Aorta (tissue), 5 donors: ENCODE results near the gene NME9. TPM values are rescaled to one million over a fixed set of nuclear protein-coding genes. Genes with fewer than 3 reads are reported as not detected.

ENCODE experiments used
- ATAC-seq: fragments of 200-7000 bp; cut with Tn5 transposase; one replicate; pipeline ENCODE4 v1.9.1; 2022; ENCODE audit warnings: moderate library complexity; ENCODE audit not compliant: low FRiP score
- DNase-seq, 2 donors: peaks; one replicate each; pipeline ENCODE4 v3.0.0-alpha.2; 2020
- H3K27ac ChIP-seq, 2 donors: one replicate each; pipeline ENCODE4 v1.5.1; 2013; ENCODE audit warnings: low read length in 2 of 2, mild to moderate bottlenecking in 2 of 2, moderate library complexity in 2 of 2, control low read depth in 1 of 2, inconsistent platforms in 1 of 2, low read depth in 1 of 2
- H3K27me3 ChIP-seq, 2 donors: one replicate each; pipeline ENCODE4 v1.6.1; 2013; ENCODE audit warnings: control low read depth in 1 of 2, low read length in 1 of 2, mild to moderate bottlenecking in 1 of 2, moderate library complexity in 1 of 2; ENCODE audit not compliant: insufficient read depth in 2 of 2, control insufficient read depth in 1 of 2
- H3K36me3 ChIP-seq, 2 donors: one replicate each; pipeline ENCODE4 v1.6.1; 2013; ENCODE audit warnings: control low read depth in 1 of 2, low read length in 1 of 2, mild to moderate bottlenecking in 1 of 2; ENCODE audit not compliant: insufficient read depth in 2 of 2, control insufficient read depth in 1 of 2
- H3K4me1 ChIP-seq, 2 donors: one replicate each; pipeline ENCODE4 v1.6.1; 2013; ENCODE audit warnings: low read length in 2 of 2, control low read depth in 1 of 2, mild to moderate bottlenecking in 1 of 2, moderate library complexity in 1 of 2; ENCODE audit not compliant: insufficient read depth in 2 of 2, control insufficient read depth in 1 of 2
- H3K4me3 ChIP-seq, 2 donors: one replicate each; pipeline ENCODE4 v1.5.1; 2013; ENCODE audit warnings: low read length in 2 of 2, control low read depth in 1 of 2, mild to moderate bottlenecking in 1 of 2
- H3K9me3 ChIP-seq: one replicate; pipeline ENCODE4 v1.6.1; 2013; ENCODE audit warnings: mild to moderate bottlenecking, low read length; ENCODE audit not compliant: control insufficient read depth
- WGBS, 2 donors: extraction: QIAGEN DNeasy Blood & Tissue Kit; methylation state at CpG; one replicate each; pipeline ENCODE4 v1.1.7; 2013; 5-methylcytosine and 5-hydroxymethylcytosine counted together
- intact Hi-C, 2 donors: fragments of 100-400 bp; cut with DNase I; formaldehyde crosslinking; loops; one replicate each; pipeline versions ENCODE4 v1.14.2 to v1.15.0; 2022
- polyA plus RNA-seq, 2 donors: library from polyadenylated mRNA; stranded (reverse); fragments of 200-250 nt; gene quantifications; one replicate each; pipeline ENCODE4 v1.2.3, GENCODE V29; 2013
- total RNA-seq, 2 donors: library from RNA; stranded (reverse); fragmentation: NEBNext Ultra II Directional; extraction: Animal tissue kit (Norgen Biotek cat#: 25700); gene quantifications; one replicate each; pipeline ENCODE4 v1.2.1, GENCODE V29; 2021
- donor health status: healthy with polysubstance abuse.
- donor health status: Bipolar disorder and iron deficiency.
- donor health status: DM: no; HTN: no; CAD: no.
- donor health status: DM: no; HTN: no; CAD: no.
- donor health status: DM: yes; HTN: yes; CAD: no.

Gene NME9
- total and polyA plus RNA-seq, 4 donors, result 0.41 to 0.93 TPM; not detected in 2

DNA sequence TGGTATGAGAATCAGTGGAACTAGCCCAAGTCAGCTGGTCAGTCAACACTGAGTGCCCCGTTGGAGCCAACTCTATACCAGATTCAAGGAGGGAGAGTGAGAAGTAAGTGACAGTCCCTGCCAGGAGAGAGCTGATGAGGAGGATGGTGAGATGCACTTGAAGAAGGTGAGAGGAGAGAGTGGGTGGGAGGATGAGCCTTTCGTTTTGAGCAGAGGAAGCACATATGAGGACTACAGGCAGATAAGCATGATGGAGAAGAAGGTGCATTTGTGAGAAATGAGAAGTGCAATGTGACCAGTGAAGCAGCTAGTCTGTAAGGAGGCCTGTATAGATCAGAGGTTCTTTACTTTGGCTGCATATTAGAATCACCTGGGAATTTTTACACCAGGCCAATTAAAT lies 40.4 kb downstream of the NME9 start:
- ATAC-seq, result no peak

DNA sequence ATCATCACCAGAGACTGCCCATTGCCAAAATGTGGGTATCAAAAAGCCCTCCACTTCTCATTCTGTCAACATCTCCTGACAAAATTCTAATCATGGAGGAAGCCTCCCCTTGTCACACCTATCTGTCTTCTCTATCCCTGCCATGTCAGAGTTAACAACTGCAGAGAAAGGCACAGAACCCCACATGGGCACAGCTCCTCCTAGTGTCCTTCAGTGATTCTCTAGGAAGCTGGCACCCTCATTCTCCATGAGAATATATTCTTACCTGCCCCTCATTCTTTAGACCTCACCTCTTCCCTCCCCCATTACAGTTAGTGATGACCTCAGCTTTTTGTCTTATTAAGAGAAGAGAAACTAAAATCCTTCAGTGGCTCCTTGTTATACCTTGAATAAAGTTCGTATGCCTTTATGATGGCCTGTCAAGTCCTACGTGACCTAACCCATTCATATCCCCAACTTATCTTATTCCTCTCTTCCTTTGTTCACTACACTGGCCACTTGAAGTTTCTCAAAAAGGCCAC lies 44.6 kb downstream of the NME9 start:
- no peaks in the 10 kb centered on the region for H3K9me3 ChIP-seq
- intact Hi-C loops, result no loop called here
- H3K4me1 ChIP-seq, result no peaks in the 10 kb centered on the region
- no peak for ATAC-seq
- no peak overlapping the region for H3K27ac ChIP-seq
- H3K4me3 ChIP-seq, result no peak overlapping the region
- no peak for DNase-seq
- no peaks in the 10 kb centered on the region for H3K27me3 ChIP-seq
- H3K36me3 ChIP-seq, result peaks cover 0 to 18% of the 10 kb centered on the region in 2 donors
- WGBS, 2 donors, result 90 to 94% methylated on average over 2 of the region's 2 CpGs

More for the DNA sequence above, 40.4 kb downstream of the NME9 start:
- no peak overlapping the region for H3K4me3 ChIP-seq
- H3K4me1 ChIP-seq, result no peaks in the 10 kb centered on the region
- DNase-seq, result no peak
- H3K9me3 ChIP-seq, result no peaks in the 10 kb centered on the region
- no peaks in the 10 kb centered on the region for H3K27me3 ChIP-seq
- 85 to 87% methylated on average over 2 of the region's 2 CpGs for WGBS, 2 donors
- intact Hi-C loops, result no loop called here
- H3K36me3 ChIP-seq, result peaks cover 0 to 22% of the 10 kb centered on the region in 2 donors
- no peak overlapping the region for H3K27ac ChIP-seq

DNA sequence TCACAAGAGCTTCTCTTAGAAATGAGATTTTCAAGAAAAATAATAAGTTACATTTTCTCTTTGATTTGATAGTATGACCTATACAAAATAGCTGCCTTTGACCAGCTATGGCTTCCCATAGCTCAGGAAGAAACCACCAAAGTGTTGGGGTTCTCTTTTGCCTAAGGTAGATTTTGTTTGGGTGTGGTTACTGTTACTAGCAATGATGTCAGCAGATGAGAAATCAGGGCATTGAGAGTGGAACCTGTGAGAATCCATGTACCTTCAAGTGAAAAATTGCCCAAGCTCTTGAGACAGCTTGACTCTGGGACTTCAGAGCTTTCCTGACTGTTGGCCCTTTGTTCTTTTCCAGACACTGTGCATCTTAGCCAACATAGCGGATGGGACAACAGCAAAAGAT lies 45.6 kb downstream of the NME9 start:
- H3K4me1 ChIP-seq, result no peaks in the 10 kb centered on the region
- ATAC-seq, result no peak
- H3K9me3 ChIP-seq, result no peaks in the 10 kb centered on the region
- intact Hi-C loops, result no loop called here
- 99 to 100% methylated on average over 1 of the region's 1 CpG for WGBS, 2 donors
- H3K36me3 ChIP-seq, result peaks cover 0 to 15% of the 10 kb centered on the region in 2 donors
- no peak overlapping the region for H3K27ac ChIP-seq
- no peak for DNase-seq
- H3K27me3 ChIP-seq, result no peaks in the 10 kb centered on the region
- H3K4me3 ChIP-seq, result no peak overlapping the region

DNA sequence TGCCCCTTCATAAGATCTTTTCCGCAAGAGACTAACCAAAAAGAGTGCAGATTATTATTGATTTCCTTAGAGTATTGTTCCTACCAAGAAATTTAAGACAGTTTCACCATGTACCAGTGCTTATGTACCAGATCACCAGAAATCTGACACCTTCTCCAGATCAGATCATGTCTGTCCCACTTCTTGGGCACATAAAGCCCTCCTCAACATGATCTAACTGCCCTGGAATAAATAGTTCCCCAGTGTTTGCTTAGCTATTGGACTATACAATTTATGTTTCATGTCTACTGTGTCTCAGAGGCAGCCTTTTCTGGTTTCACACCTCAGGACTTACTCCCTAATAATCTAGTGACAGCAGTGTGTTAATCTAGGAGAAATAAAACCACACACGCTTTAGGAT lies 46.8 kb downstream of the NME9 start:
- intact Hi-C loops, result no loop called here
- H3K27me3 ChIP-seq, result no peaks in the 10 kb centered on the region
- peaks cover 0 to 14% of the 10 kb centered on the region in 2 donors for H3K36me3 ChIP-seq
- H3K9me3 ChIP-seq, result no peaks in the 10 kb centered on the region
- DNase-seq, result no peak
- WGBS, 2 donors, result 96 to 97% methylated on average over 2 of the region's 2 CpGs
- no peaks in the 10 kb centered on the region for H3K4me1 ChIP-seq
- no peak overlapping the region for H3K27ac ChIP-seq
- ATAC-seq, result no peak
- H3K4me3 ChIP-seq, result no peak overlapping the region

DNA sequence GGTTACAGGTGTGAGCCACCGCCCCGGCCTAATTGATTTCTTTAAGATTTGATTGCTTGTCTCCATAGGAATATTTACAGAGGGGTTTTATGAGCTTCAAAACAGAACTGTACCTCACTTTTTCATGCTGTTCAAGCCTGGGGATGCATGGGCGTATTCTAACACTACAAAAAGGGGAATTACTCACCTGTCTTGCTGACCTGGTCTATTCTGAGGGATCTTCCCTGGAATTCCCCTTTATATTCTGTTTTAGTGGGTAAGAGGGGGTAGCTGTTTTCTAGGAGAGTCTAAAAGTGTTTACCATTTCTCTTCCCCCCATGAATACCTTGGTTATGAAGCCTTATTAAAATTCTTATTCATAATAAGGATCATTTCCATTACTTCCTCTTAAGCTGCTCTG lies 48.1 kb downstream of the NME9 start:
- H3K4me1 ChIP-seq, result no peaks in the 10 kb centered on the region
- no peaks in the 10 kb centered on the region for H3K9me3 ChIP-seq
- no peak for ATAC-seq
- DNase-seq, result no peak
- 96 to 98% methylated on average over 3 of the region's 3 CpGs for WGBS, 2 donors
- H3K36me3 ChIP-seq, result peaks cover 2 to 10% of the 10 kb centered on the region in 2 donors
- H3K27me3 ChIP-seq, result no peaks in the 10 kb centered on the region
- intact Hi-C loops, result no loop called here
- no peak overlapping the region for H3K27ac ChIP-seq
- no peak overlapping the region for H3K4me3 ChIP-seq

DNA sequence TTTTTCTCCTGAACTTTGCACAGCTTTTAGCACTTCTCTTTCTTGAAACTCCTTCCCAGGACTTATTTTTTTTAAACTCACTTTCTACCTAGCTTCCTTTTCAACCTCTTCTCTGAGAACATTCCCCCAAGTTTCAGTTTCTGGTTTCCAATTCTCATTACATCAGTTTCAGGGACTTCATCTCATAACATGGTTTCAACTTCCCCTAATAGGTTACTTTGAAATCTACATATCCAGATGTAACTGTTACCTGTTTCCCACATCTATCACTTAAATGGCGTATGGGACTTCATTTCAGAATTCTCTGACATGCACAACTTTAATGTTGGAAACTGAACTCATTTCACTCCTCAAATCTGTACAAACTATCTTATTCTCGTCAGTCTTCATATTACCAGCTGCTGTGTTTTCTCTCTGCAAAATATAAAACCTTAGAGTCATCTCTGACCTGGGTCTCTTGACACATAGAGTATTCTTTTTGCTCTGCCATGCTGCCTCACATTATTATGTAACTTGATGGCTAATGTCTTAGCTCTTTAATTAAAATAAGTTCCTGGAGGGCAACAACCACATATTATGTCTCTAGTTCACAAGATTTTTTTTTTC lies 58.4 kb downstream of the NME9 start:
- peaks cover 5 to 12% of the 10 kb centered on the region in 2 donors for H3K36me3 ChIP-seq
- DNase-seq, result no peak
- H3K9me3 ChIP-seq, result no peaks in the 10 kb centered on the region
- H3K27me3 ChIP-seq, result no peaks in the 10 kb centered on the region
- H3K4me3 ChIP-seq, result no peak overlapping the region
- no peak for ATAC-seq
- no peak overlapping the region for H3K27ac ChIP-seq
- intact Hi-C loops, result no loop called here
- H3K4me1 ChIP-seq, result no peaks in the 10 kb centered on the region
- WGBS, 2 donors, result 94% methylated on average over 2 of the region's 2 CpGs

GRCh38 chr3:138270245-138270644 lies 59.4 kb downstream of the NME9 start:
- intact Hi-C loops, result no loop called here
- WGBS, 2 donors, result 84 to 91% methylated on average over 2 of the region's 2 CpGs
- no peaks in the 10 kb centered on the region for H3K9me3 ChIP-seq
- no peak overlapping the region for H3K27ac ChIP-seq
- no peaks in the 10 kb centered on the region for H3K27me3 ChIP-seq
- peaks cover 5 to 12% of the 10 kb centered on the region in 2 donors for H3K36me3 ChIP-seq
- ATAC-seq (no peak), DNase-seq (no peak)
- no peak overlapping the region for H3K4me3 ChIP-seq
- no peaks in the 10 kb centered on the region for H3K4me1 ChIP-seq

DNA sequence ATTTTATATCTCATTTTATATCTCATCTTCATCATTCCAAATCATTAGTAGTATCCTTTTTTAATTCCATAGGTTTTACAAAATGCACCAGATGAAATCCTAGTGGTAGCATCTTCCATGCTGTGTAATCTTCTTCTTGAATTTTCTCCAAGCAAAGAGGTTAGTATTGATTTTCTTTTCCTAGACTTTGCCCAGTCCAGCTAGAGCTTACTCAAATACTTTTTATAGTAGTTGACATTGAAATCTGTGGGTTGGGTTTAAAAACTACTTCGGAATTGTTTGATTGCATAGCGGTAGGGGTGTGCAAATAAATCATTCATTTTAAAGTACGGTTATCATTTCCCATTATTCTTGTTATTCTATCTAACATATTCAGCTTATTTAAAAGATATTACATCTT lies 62.6 kb downstream of the NME9 start:
- H3K27me3 ChIP-seq, result no peaks in the 10 kb centered on the region
- ATAC-seq (no peak), DNase-seq (no peak)
- intact Hi-C loops, result no loop called here
- WGBS, 2 donors, result 94 to 95% methylated on average over 3 of the region's 3 CpGs
- peaks cover 0 to 1% of the 10 kb centered on the region in 2 donors for H3K36me3 ChIP-seq
- H3K4me3 ChIP-seq, result no peak overlapping the region
- no peaks in the 10 kb centered on the region for H3K4me1 ChIP-seq
- no peaks in the 10 kb centered on the region for H3K9me3 ChIP-seq
- no peak overlapping the region for H3K27ac ChIP-seq

- H3K36me3 ChIP-seq, result peaks cover 0 to 1% of the 10 kb centered on the region in 2 donors
- 93 to 100% methylated on average over 1 of the region's 1 CpG for WGBS, 2 donors
Observed at GRCh38 chr3:138265745-138266144, 63.9 kb downstream of the NME9 start.

More at GRCh38 chr3:138265745-138266144, 63.9 kb downstream of the NME9 start:
- no peaks in the 10 kb centered on the region for H3K4me1 ChIP-seq
- no peak for DNase-seq
- H3K27me3 ChIP-seq, result no peaks in the 10 kb centered on the region
- no peak overlapping the region for H3K4me3 ChIP-seq
- H3K27ac ChIP-seq, result no peak overlapping the region
- ATAC-seq, result no peak
- intact Hi-C loops, result no loop called here
- H3K9me3 ChIP-seq, result no peaks in the 10 kb centered on the region
